Measurements from ENCODE around the gene GIT2.

The GIT2 gene

DNA sequence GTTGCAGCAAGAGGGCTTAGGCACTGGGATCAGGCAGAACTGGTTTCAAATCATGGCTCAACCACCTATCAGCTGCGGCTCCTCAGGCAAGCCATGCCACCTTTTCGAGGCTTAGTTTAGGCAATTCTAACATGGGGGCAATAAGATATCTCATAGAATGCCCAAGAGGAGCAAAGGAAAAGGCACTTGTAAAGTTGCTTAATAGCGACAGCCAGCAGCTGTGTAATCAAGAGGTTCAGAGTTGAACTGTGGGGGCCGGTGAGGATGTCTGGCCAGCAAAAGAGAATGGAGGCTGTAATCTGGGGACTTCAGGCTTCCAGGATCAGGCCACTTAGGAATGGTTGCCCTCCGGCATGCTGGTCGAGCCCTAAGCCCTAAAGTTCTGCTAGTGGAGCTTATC is 99.1 kb downstream of the GIT2 start:
- peaks cover 36% of the 10 kb centered on the region for H3K4me1 ChIP-seq (ENCODE audit: low read depth, poor library complexity, severe bottlenecking)
- no peaks in the 10 kb centered on the region for H3K36me3 ChIP-seq (ENCODE audit: insufficient read depth)
- no peaks in the 10 kb centered on the region for H4K20me1 ChIP-seq (ENCODE audit: insufficient read depth)
- no peak overlapping the region for H3K27ac ChIP-seq
- H3K4me2 ChIP-seq = no peak overlapping the region
- H3K4me3 ChIP-seq (IDR thresholded peaks at IDR 0.05; ENCODE audit: insufficient read depth, low read depth, low read length) = no peak overlapping the region
- H3K9ac ChIP-seq = no peak overlapping the region
- no peaks in the 10 kb centered on the region for H3K27me3 ChIP-seq (ENCODE audit: insufficient read depth, low read depth)
- H3K79me2 ChIP-seq (ENCODE audit: insufficient read depth, low read depth) = peaks cover 17% of the 10 kb centered on the region; the same call in 1 of the 2 replicates
- no peak overlapping the region for H2AFZ ChIP-seq (ENCODE audit: low read depth)
- no peak for TF ChIP-seq CTCF (conservative IDR thresholded peaks at IDR 0.05; ENCODE audit: low read depth, low read length)

DNA sequence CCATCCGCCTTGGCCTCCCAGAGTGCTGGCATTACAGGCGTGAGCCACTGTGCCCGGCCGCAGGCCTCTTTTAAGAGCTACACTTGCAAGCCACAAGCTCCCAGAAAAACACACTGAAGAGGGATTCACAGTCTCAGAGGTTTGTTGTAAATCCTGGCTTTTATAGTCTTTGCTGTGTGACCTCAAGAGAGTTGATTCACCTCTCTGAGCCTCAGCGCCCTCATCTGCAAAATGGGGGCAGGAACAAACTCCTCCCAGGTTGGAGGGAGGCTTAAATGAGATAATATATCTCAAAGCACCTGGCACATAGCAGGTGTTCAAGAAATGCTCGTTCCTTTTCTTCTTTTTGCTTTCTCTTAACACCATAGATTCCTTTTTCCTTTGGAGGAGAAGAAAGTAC is 100.0 kb downstream of the GIT2 start:
- H3K27ac ChIP-seq = no peak overlapping the region
- H3K4me1 ChIP-seq (ENCODE audit: low read depth, poor library complexity, severe bottlenecking) = peaks cover 38% of the 10 kb centered on the region
- no peaks in the 10 kb centered on the region for H3K36me3 ChIP-seq (ENCODE audit: insufficient read depth)
- TF ChIP-seq CTCF (conservative IDR thresholded peaks at IDR 0.05; ENCODE audit: low read depth, low read length) = no peak
- H4K20me1 ChIP-seq (ENCODE audit: insufficient read depth) = no peaks in the 10 kb centered on the region
- H3K9ac ChIP-seq = no peak overlapping the region
- H2AFZ ChIP-seq (ENCODE audit: low read depth) = no peak overlapping the region
- H3K4me2 ChIP-seq = no peak overlapping the region
- no peaks in the 10 kb centered on the region for H3K27me3 ChIP-seq (ENCODE audit: insufficient read depth, low read depth)
- peaks cover 8% of the 10 kb centered on the region; the same call in 1 of the 2 replicates for H3K79me2 ChIP-seq (ENCODE audit: insufficient read depth, low read depth)
- H3K4me3 ChIP-seq (IDR thresholded peaks at IDR 0.05; ENCODE audit: insufficient read depth, low read depth, low read length) = no peak overlapping the region

DNA sequence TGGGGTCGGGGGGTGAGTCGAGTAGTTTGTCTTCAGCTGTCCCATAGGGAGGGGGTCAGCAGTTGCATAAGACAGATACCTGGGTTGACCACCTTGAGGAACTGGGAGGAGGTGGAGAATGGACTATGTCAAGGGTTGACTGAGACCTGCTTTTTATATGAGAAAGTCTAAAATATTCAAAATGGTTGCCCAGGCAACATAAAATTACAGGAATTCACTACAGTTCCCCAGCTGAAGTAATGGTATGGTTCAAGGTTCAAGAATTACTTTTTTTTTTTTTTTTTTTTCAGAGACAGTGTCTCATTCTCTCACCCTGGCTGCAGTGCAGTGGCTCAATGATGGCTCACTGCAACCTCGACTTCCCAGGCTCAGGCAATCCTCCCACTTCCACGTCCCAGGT is 101.2 kb downstream of the GIT2 start:
- no peak overlapping the region for H3K9ac ChIP-seq
- H3K27me3 ChIP-seq (ENCODE audit: insufficient read depth, low read depth) = no peaks in the 10 kb centered on the region
- TF ChIP-seq CTCF (conservative IDR thresholded peaks at IDR 0.05; ENCODE audit: low read depth, low read length) = no peak
- peaks cover 41% of the 10 kb centered on the region for H3K4me1 ChIP-seq (ENCODE audit: low read depth, poor library complexity, severe bottlenecking)
- no peaks in the 10 kb centered on the region for H3K36me3 ChIP-seq (ENCODE audit: insufficient read depth)
- no peak overlapping the region for H3K4me3 ChIP-seq (IDR thresholded peaks at IDR 0.05; ENCODE audit: insufficient read depth, low read depth, low read length)
- H4K20me1 ChIP-seq (ENCODE audit: insufficient read depth) = no peaks in the 10 kb centered on the region
- no peak overlapping the region for H3K4me2 ChIP-seq
- no peak overlapping the region for H3K27ac ChIP-seq
- H2AFZ ChIP-seq (ENCODE audit: low read depth) = no peak overlapping the region
- no peaks in the 10 kb centered on the region for H3K79me2 ChIP-seq (ENCODE audit: insufficient read depth, low read depth)

GRCh38 chr12:109893261-109893995 is 102.7 kb downstream of the GIT2 start:
- peak overlapping the region; percentile 10; the same call in 1 of the 2 replicates for H2AFZ ChIP-seq (ENCODE audit: low read depth)

More at GRCh38 chr12:109893261-109893995, 102.7 kb downstream of the GIT2 start:
- H3K4me2 ChIP-seq = peak overlapping the region; percentile 62; the same call in 1 of the 2 replicates
- H3K4me3 ChIP-seq (IDR thresholded peaks at IDR 0.05; ENCODE audit: insufficient read depth, low read depth, low read length) = no peak overlapping the region
- H3K4me1 ChIP-seq (ENCODE audit: low read depth, poor library complexity, severe bottlenecking) = peaks cover 36% of the 10 kb centered on the region
- H4K20me1 ChIP-seq (ENCODE audit: insufficient read depth) = no peaks in the 10 kb centered on the region
- H3K79me2 ChIP-seq (ENCODE audit: insufficient read depth, low read depth) = no peaks in the 10 kb centered on the region
- TF ChIP-seq CTCF (conservative IDR thresholded peaks at IDR 0.05; ENCODE audit: low read depth, low read length) = no peak
- no peak overlapping the region for H3K9ac ChIP-seq
- H3K36me3 ChIP-seq (ENCODE audit: insufficient read depth) = no peaks in the 10 kb centered on the region
- peak overlapping the region; percentile 57 for H3K27ac ChIP-seq
- no peaks in the 10 kb centered on the region for H3K27me3 ChIP-seq (ENCODE audit: insufficient read depth, low read depth)
